HPDE6-E6E7 (cell line): ENCODE measurements around the gene SFMBT1.
A peak's percentile ranks its signal among the peaks of the same experiment; 100 is the strongest.
"Not testable (repeated sequence)": the region's sequence is repeated elsewhere in the genome, so short reads cannot be mapped to it uniquely, and the experiment has no call there.

Experiments used
- DNase-seq: peaks from one replicate; pipeline ENCODE4 v3.0.0; 2011; ENCODE audit warnings: missing footprints; ENCODE audit errors: extremely low spot score

Gene SFMBT1

GRCh38 chr3:53072653-53073552 is 27.0 kb upstream of the SFMBT1 start:
- peak; percentile 34 for DNase-seq

- DNase-seq = no peak
Measured at GRCh38 chr3:53071882-53072431, 26.1 kb upstream of the SFMBT1 start.

GRCh38 chr3:53069422-53070068 is 23.7 kb upstream of the SFMBT1 start:
- no peak for DNase-seq

- DNase-seq = no peak
Measured at GRCh38 chr3:53068176-53068575, 22.3 kb upstream of the SFMBT1 start.

GRCh38 chr3:53067567-53067966 is 21.7 kb upstream of the SFMBT1 start:
- DNase-seq = no peak

- no peak for DNase-seq
Measured at GRCh38 chr3:53065841-53066480, 20.1 kb upstream of the SFMBT1 start.

DNA sequence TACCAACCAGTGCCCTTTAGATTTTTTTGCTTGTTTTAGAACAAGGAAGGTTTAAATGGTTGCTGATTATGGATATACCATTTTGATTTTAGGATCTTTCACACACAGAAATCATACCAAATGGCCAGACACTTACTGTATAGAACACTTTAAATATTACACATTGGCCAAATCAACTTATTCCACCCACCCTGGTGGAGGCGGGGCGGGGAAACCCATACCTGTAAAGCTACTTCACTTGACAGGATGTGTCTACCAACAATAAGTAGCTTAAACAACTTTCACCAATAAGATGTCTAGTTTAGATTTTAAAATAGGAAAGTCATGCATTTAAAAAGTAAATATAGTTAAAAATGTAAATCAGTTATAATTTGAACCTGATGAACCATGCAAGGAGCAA is 17.0 kb upstream of the SFMBT1 start:
- no peak for DNase-seq

- no peak for DNase-seq
Measured at GRCh38 chr3:53056442-53056841, 10.6 kb upstream of the SFMBT1 start.

DNA sequence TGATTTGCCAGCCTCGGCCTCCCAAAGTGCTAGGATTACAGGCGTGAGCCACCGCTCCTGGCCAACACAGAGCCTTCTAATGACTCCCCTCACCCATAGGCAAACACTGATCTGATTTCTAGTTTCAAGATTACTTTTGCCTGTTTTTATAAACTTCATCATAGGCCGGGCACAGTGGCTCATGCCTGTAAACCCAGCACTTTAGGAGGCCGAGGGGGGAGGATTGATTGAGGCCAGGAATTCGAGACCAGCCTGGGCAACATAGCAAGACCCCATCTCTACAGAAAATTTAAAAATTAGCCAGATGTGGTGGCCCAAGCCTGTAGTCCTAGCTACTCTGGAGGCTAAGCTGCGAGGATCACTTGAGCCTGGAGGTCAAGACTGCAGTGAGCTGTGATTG is 8.4 kb upstream of the SFMBT1 start:
- DNase-seq = not testable (repeated sequence)

GRCh38 chr3:53051929-53052328 is 6.1 kb upstream of the SFMBT1 start:
- DNase-seq = no peak

GRCh38 chr3:53049987-53050386 is 4.1 kb upstream of the SFMBT1 start:
- no peak for DNase-seq

DNA sequence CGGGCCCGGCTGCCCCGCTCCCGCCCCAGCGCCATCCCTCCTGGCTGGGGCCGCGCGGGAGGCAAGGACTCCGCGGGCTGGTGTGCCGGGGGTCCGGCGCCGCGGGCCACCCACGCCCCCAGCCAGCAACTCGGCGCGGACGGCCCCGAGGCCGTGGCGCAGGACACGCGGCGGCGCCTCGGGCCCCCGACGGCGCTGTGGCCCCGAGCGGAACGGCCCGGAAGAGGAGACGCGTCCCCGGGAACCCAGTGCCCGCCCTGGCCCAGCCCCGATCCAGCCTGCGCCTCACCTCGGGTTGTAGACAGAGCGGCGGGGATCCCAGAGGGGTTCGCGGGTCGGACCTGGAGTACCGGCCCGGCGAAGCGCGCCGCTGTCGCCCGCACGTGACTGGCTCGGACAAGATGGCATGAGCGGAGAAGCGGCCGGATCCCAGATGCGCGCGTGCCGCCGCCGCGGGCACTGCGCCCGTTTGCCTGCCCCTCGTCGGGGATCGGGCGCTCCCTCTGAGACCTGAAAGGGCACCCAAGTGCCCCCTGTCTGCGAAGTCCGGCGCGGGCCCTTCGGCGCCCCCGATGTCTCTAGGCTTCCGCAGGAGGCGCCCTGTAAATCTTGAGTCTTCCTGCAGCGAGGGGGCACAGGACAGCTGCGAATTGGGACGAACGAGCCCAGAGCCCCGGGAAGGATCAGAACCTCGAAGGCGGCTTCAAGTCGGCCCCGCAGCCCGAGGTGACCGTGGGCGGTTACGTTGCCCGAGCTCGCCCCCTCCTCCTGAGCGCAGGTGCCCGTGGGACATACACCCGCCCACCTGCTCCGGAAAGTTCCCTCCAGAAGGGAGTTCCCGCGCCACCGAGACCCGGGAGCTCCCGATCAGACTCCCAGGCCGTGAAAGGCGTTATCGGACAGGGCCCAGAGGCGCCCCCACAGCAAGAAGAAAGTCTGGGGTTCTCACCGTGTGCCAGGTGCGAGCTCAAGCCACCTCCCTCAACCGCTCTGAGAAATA is 598 bp upstream of the SFMBT1 start:
- DNase-seq = no peak

DNA sequence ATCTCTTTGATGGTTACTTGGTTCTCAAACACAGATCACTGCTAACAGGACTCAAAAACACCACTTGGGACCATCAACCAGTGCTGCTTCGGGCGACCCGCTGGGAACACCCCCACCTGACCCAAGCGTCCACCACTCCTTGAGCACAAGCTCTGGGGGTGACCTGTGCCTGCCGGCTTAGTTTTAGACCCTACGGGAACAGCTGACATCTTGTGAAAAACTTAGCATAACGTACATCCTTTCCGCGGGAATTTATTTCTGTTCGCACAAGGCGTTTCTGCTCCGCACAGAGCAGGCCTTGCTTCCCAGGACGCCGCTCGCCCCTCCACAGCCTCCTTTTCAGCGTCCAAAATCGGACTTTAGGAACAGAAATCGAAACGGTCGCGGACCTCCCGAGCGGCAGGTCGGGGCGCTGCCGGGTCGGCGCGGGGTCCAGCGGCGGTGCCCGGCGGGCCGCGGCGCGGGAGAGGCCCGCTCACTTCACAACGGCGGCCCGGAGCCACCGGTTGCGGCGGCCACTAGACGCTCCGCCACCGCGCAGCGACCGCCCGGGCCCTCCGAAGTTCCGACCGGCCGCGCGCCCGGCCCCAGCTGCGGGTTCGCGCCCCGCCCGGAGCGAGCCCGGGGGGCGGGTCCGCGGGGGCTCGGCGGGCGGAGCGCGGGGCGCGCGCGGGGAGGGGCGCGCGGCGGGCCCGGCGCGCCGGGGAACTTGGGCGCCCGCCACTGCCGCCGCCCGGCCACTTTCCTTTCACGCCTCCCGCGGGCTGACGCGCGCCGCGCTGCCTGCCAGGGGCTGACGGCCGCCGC is 959 bp downstream of the SFMBT1 start:
- DNase-seq = no peak

DNA sequence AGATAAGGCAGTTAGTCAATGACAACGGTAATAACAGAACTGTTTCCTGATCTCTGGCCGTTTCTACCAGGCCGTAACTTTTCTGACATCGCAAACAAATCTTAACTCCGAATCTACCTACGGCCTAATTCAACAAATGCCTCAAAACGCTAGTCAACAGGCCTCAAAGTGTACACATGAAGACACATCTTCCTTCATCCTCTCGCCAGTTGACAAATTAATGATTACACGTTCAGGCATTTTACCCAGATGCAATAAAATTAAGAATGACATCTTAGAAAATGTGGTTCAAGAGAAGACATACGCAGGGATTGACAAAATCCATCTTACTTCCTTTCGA is 1.5 kb downstream of the SFMBT1 start:
- no peak for DNase-seq

GRCh38 chr3:53043738-53044137 is 2.1 kb downstream of the SFMBT1 start:
- DNase-seq = no peak

DNA sequence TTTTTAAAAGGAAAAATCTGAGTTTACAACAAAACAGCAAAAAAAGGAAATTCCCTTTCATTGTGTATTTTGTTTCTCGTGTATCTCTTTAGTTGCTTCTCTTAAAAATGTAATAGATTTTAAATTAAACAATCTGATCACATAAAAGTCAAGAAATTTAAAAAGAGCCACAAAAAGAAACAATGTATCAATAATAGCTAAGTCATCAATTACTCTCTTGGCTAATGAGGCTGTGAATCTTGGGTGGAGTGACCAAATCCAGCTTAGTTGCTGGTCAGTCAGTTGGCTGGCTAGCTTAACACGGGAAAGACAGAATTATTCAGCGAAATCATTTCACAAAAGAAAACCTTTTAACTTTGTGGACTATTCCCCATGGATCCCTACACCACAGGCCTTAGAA is 3.2 kb downstream of the SFMBT1 start:
- DNase-seq = no peak

DNA sequence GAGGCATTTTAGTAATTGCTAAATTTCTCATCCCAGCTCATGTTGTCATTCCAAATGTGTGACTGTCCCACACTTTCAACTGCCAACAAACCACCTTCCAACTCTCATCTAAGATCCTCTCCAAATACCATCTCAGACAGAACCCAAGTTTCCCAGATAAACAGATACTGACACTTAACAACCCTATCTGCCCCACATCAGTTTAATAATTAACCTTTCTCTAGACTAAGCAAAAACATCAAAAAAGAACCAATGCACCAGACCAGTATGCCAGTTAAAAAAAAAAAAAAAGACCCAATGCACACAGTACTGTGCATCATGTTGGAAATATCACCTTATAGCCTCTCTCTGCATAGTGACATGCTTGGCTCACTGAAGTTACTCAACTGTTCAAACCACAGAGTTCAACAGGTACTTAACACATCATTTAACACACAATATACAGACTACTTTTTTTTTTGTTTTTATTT is 5.5 kb downstream of the SFMBT1 start:
- no peak for DNase-seq

GRCh38 chr3:53039376-53039752 is 6.5 kb downstream of the SFMBT1 start:
- no peak for DNase-seq

DNA sequence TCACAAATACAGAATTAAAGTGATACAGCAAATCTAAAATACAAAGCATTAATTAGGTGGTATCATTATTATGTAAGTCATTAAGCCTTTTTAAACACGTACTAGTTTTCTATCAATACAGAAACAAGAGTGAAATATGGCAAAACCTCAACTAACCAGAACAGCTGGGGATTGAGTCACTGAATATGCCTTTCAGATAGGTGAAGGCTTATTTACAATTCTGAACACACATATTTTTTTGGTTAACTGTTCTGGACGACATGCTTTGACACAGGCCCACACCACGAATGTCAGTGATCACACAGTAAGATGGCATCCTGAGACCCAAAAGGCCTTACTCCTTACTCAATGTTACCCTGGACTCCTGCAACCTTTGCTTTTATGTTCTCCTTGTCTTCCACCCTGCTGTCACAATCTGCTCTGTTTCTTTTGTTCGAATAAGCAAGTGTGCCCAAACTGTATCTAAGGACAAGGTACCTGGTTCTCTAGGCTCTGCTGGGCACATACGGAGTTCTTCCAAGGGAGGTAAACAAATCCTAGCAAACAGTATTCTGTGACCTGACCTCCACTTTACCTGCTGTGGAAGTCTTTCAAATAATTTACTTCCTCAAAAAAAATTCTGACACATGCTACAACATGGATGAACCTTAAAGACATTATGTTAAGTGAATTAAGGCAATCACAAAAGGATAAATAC is 7.0 kb downstream of the SFMBT1 start:
- no peak for DNase-seq
